GM12892 (cell line): Measurements from ENCODE around the gene HACD2.

Experiments used
- POLR2A ChIP-seq: IDR thresholded peaks from 2 replicates; pipeline ENCODE4 v1.6.1; 2011; ENCODE audit warnings: low read depth, low read length, control low read depth
- POLR2AphosphoS5 ChIP-seq: IDR thresholded peaks from 2 replicates; pipeline ENCODE4 v1.6.1; 2011; ENCODE audit warnings: low read depth, low read length, control low read depth
- TAF1 ChIP-seq: IDR thresholded peaks from 2 replicates; pipeline ENCODE4 v1.6.1; 2011; ENCODE audit warnings: low read depth, mild to moderate bottlenecking, control low read depth, low read length, borderline replicate concordance

- TF ChIP-seq TAF1 (no peak), POLR2A (no peak), POLR2AphosphoS5 (no peak)
Measured at GRCh38 chr3:123475786-123476185, 109.1 kb downstream of the HACD2 start.
